Testis (tissue), 2 donors: Measurements from ENCODE around the gene MAST4.

Source experiments
- CTCF ChIP-seq, 3 experiments: fragments of 450-650 bp in 2 of 3; fragments of 200-600 bp in 1 of 3; sonication (generic) in 1 of 3; IDR thresholded peaks; one replicate each; pipeline ENCODE4 v1.5.1; 2016 to 2019; ENCODE audit warnings: antibody characterized with exemption in 3 of 3, mild to moderate bottlenecking in 2 of 3, moderate library complexity in 1 of 3
- POLR2A ChIP-seq: fragments of 450-650 bp; IDR thresholded peaks from one replicate; pipeline ENCODE4 v1.6.1; 2017; ENCODE audit warnings: antibody characterized with exemption, mild to moderate bottlenecking, moderate library complexity

- TF ChIP-seq CTCF (IDR thresholded peaks at IDR 0.05) (no peak), POLR2A (no peak)
Observed at GRCh38 chr5:66621736-66622135, 25.5 kb downstream of the MAST4 start.
